IMR-90 (cell line): Measurements from ENCODE around the gene L3MBTL3. TPM values are rescaled to one million over a fixed set of nuclear protein-coding genes. Genes with fewer than 3 reads are reported as not detected.

Source experiments
- ATAC-seq: fragments of 200-7000 bp; cut with Tn5 transposase; 2 replicates; pipeline ENCODE4 v1.9.1; 2020; ENCODE audit warnings: low read depth, mild to moderate bottlenecking, moderate library complexity
- BruUV-seq: library from RNA; stranded (reverse); fragments of 400-500 nt; replicated peaks from 2 replicates; lab custom pipeline; 2021; lab: Mats Ljungman, UMichigan
- CTCF ChIA-PET: fragments of 300-600 bp; formaldehyde crosslinking; extraction: SDS; loops from one replicate; lab custom pipeline; 2021; ENCODE audit warnings: antibody characterized with exemption; lab: Yijun Ruan, JAX
- POLR2A ChIA-PET: fragments of 300-600 bp; sonication (Branson Sonifier 250); formaldehyde crosslinking; loops from one replicate; lab custom pipeline; 2022; ENCODE audit warnings: antibody characterized with exemption; ENCODE audit not compliant: unreplicated experiment; lab: Charles Lee
- DNase-seq: peaks from one replicate; pipeline ENCODE4 v3.0.0; 2013
- H2AFZ ChIP-seq: replicated peaks from 2 replicates; pipeline ENCODE3; 2013; ENCODE audit warnings: low read length, mild to moderate bottlenecking; ENCODE audit not compliant: poor library complexity
- H2AK5ac ChIP-seq: 2 replicates; pipeline ENCODE4 v1.6.1; 2013; ENCODE audit warnings: low read depth, low read length, inconsistent platforms
- H2AK9ac ChIP-seq: replicated peaks from 2 replicates; pipeline ENCODE3; 2013; ENCODE audit warnings: mild to moderate bottlenecking, low read depth, low read length, moderate library complexity; ENCODE audit not compliant: poor library complexity
- H2BK120ac ChIP-seq: 2 replicates; pipeline ENCODE4 v1.6.1; 2013; ENCODE audit warnings: low read depth, low read length, inconsistent platforms
- H2BK15ac ChIP-seq: 3 replicates; pipeline ENCODE4 v1.6.1; 2013; ENCODE audit warnings: low read depth, low read length, inconsistent platforms
- H2BK20ac ChIP-seq: 2 replicates; pipeline ENCODE4 v1.6.1; 2013; ENCODE audit warnings: low read depth, mild to moderate bottlenecking, inconsistent platforms, low read length, moderate library complexity
- H2BK5ac ChIP-seq: 2 replicates; pipeline ENCODE4 v1.6.1; 2013; ENCODE audit warnings: mild to moderate bottlenecking, low read depth, low read length, inconsistent platforms; ENCODE audit not compliant: poor library complexity, severe bottlenecking
- H3K14ac ChIP-seq: replicated peaks from 2 replicates; pipeline ENCODE4 v1.6.1; 2013; ENCODE audit warnings: low read depth, low read length, inconsistent platforms
- H3K18ac ChIP-seq: 2 replicates; pipeline ENCODE4 v1.6.1; 2013; ENCODE audit warnings: low read depth, low read length, control low read depth
- H3K23ac ChIP-seq: 2 replicates; pipeline ENCODE4 v1.6.1; 2013; ENCODE audit warnings: low read depth, low read length, inconsistent platforms
- H3K27ac ChIP-seq: 2 replicates; pipeline ENCODE4 v1.5.1; 2013; ENCODE audit warnings: mild to moderate bottlenecking, control low read depth, low read length; ENCODE audit not compliant: insufficient read depth
- H3K27me3 ChIP-seq: 2 replicates; pipeline ENCODE4 v1.6.1; 2013; ENCODE audit warnings: low read length; ENCODE audit not compliant: control insufficient read depth, insufficient read depth
- H3K36me3 ChIP-seq: 2 replicates; pipeline ENCODE4 v1.6.1; 2013; ENCODE audit warnings: low read length, mixed read lengths; ENCODE audit not compliant: control insufficient read depth, insufficient read depth
- H3K4ac ChIP-seq: 2 replicates; pipeline ENCODE4 v1.6.1; 2013; ENCODE audit warnings: low read depth, low read length, inconsistent platforms
- H3K4me1 ChIP-seq: 2 replicates; pipeline ENCODE4 v1.6.1; 2013; ENCODE audit warnings: low read length, mixed read lengths; ENCODE audit not compliant: control insufficient read depth, insufficient read depth
- H3K4me2 ChIP-seq: 2 replicates; pipeline ENCODE4 v1.6.1; 2013; ENCODE audit warnings: low read depth, mild to moderate bottlenecking, control low read depth, low read length, moderate library complexity
- H3K4me3 ChIP-seq: 2 replicates; pipeline ENCODE4 v1.5.1; 2013; ENCODE audit warnings: low read depth, mild to moderate bottlenecking, control low read depth, low read length, moderate library complexity; ENCODE audit not compliant: insufficient read depth
- H3K56ac ChIP-seq: 2 replicates; pipeline ENCODE4 v1.6.1; 2013; ENCODE audit warnings: low read length, inconsistent platforms; ENCODE audit not compliant: insufficient read depth; ENCODE audit errors: extremely low read depth
- H3K79me1 ChIP-seq, 2 experiments: 2 replicates each; pipeline ENCODE4 v1.6.1; 2013; ENCODE audit warnings: low read length in 2 of 2, inconsistent platforms in 1 of 2, low read depth in 1 of 2
- H3K9ac ChIP-seq: 2 replicates; pipeline ENCODE4 v1.6.1; 2013; ENCODE audit warnings: low read depth, low read length, control low read depth
- H3K9me1 ChIP-seq: 2 replicates; pipeline ENCODE4 v1.6.1; 2013; ENCODE audit warnings: low read length, inconsistent platforms; ENCODE audit not compliant: insufficient read depth
- H3K9me3 ChIP-seq: 2 replicates; pipeline ENCODE4 v1.6.1; 2013; ENCODE audit warnings: low read length; ENCODE audit not compliant: control insufficient read depth, insufficient read depth
- H4K20me1 ChIP-seq: 2 replicates; pipeline ENCODE4 v1.6.1; 2013; ENCODE audit warnings: low read length, inconsistent platforms; ENCODE audit not compliant: insufficient read depth
- H4K5ac ChIP-seq: 2 replicates; pipeline ENCODE4 v1.6.1; 2013; ENCODE audit warnings: mild to moderate bottlenecking, low read depth, low read length, control low read depth
- H4K8ac ChIP-seq, 2 experiments: 2 replicates each; pipeline ENCODE4 v1.6.1; 2013; ENCODE audit warnings: low read depth in 2 of 2, low read length in 2 of 2, control low read depth in 1 of 2, inconsistent platforms in 1 of 2
- H4K91ac ChIP-seq: 2 replicates; pipeline ENCODE4 v1.6.1; 2013; ENCODE audit warnings: low read depth, low read length, inconsistent platforms; ENCODE audit not compliant: insufficient read depth
- BHLHE40 ChIP-seq: fragments of 150-350 bp; IDR thresholded peaks from 2 replicates; pipeline ENCODE4 v1.6.1; 2016; ENCODE audit warnings: mild to moderate bottlenecking, low read depth, low read length
- CEBPB ChIP-seq: IDR thresholded peaks from 2 replicates; pipeline ENCODE4 v1.6.1; 2012; ENCODE audit warnings: low read depth, low read length, improper control_type of control experiment
- CHD1 ChIP-seq: IDR thresholded peaks from 2 replicates; pipeline ENCODE4 v1.6.1; 2012; ENCODE audit warnings: low read depth, low read length, improper control_type of control experiment
- CTCF ChIP-seq: conservative IDR thresholded peaks from 2 replicates; pipeline ENCODE4 v1.5.1; 2012; ENCODE audit warnings: mild to moderate bottlenecking, low read depth, low read length, improper control_type of control experiment
- ELK1 ChIP-seq: fragments of 150-350 bp; IDR thresholded peaks from 2 replicates; pipeline ENCODE4 v1.6.1; 2016; ENCODE audit warnings: low read depth, mild to moderate bottlenecking, low read length, moderate library complexity, borderline replicate concordance
- FOS ChIP-seq: fragments of 150-350 bp; IDR thresholded peaks from 2 replicates; pipeline ENCODE4 v1.6.1; 2016; ENCODE audit warnings: low read depth, low read length
- MAFK ChIP-seq: IDR thresholded peaks from 2 replicates; pipeline ENCODE4 v1.6.1; 2012; ENCODE audit warnings: low read depth, low read length, improper control_type of control experiment
- MAZ ChIP-seq: IDR thresholded peaks from 2 replicates; pipeline ENCODE4 v1.6.1; 2012; ENCODE audit warnings: low read depth, mild to moderate bottlenecking, low read length, improper control_type of control experiment, moderate library complexity, borderline replicate concordance
- MXI1 ChIP-seq: IDR thresholded peaks from 2 replicates; pipeline ENCODE4 v1.6.1; 2012; ENCODE audit warnings: low read depth, mild to moderate bottlenecking, low read length, moderate library complexity, borderline replicate concordance
- NFE2L2 ChIP-seq: fragments of 150-350 bp; IDR thresholded peaks from 2 replicates; pipeline ENCODE4 v1.6.1; 2016; ENCODE audit warnings: low read depth, mild to moderate bottlenecking, low read length
- POLR2A ChIP-seq: IDR thresholded peaks from 2 replicates; pipeline ENCODE4 v1.6.1; 2012; ENCODE audit warnings: mild to moderate bottlenecking, low read depth, low read length
- RAD21 ChIP-seq: IDR thresholded peaks from 2 replicates; pipeline ENCODE4 v1.6.1; 2012; ENCODE audit warnings: low read length, improper control_type of control experiment
- RCOR1 ChIP-seq: IDR thresholded peaks from 2 replicates; pipeline ENCODE4 v1.6.1; 2012; ENCODE audit warnings: mild to moderate bottlenecking, low read length, improper control_type of control experiment; ENCODE audit not compliant: insufficient replicate concordance
- RFX5 ChIP-seq: IDR thresholded peaks from 2 replicates; pipeline ENCODE4 v1.8.0; 2012; ENCODE audit warnings: low read depth, mild to moderate bottlenecking, low read length, moderate library complexity
- SMC3 ChIP-seq: fragments of 150-350 bp; IDR thresholded peaks from 2 replicates; pipeline ENCODE4 v1.6.1; 2016; ENCODE audit warnings: low read depth, mild to moderate bottlenecking, antibody characterized with exemption, low read length, moderate library complexity
- USF2 ChIP-seq: fragments of 150-350 bp; IDR thresholded peaks from 2 replicates; pipeline ENCODE4 v1.6.1; 2017; ENCODE audit warnings: mild to moderate bottlenecking, antibody characterized with exemption, low read length, low read depth
- WGBS, 2 experiments: methylation state at CpG; one replicate each; pipeline versions ENCODE4 v1.1.5 to v1.1.7; 2013; ENCODE audit warnings: missing lambda C conversion rate in 2 of 2; ENCODE audit not compliant: insufficient read length in 1 of 2; ENCODE audit errors: extremely low coverage in 2 of 2; 5-methylcytosine and 5-hydroxymethylcytosine counted together
- dilution Hi-C: fragments of 300-500 bp; cut with HindIII; formaldehyde crosslinking; loops from one replicate; pipeline ENCODE4 v1.14.3; 2018; ENCODE audit warnings: low sequenced_read_pairs; ENCODE audit not compliant: unreplicated experiment
- in situ Hi-C: fragments of 300-500 bp; cut with MboI; formaldehyde crosslinking; loops from 3 replicates; pipeline ENCODE4 v1.14.3; 2019; ENCODE audit warnings: low sequenced_read_pairs, inconsistent platforms, mixed read lengths
- intact Hi-C: fragments of 100-400 bp; cut with micrococcal nuclease; formaldehyde crosslinking; loops from 2 replicates; pipeline ENCODE4 v1.10.0; 2022
- polyA plus RNA-seq, 3 experiments: library from polyadenylated mRNA; depleted of rRNA; stranded (reverse); fragments of >200 nt; gene quantifications; 2 replicates each; pipeline ENCODE4 v1.2.3, GENCODE V29; 2012; ENCODE audit warnings: low replicate concordance in 1 of 3
- total RNA-seq: library from RNA; depleted of rRNA; stranded (reverse); fragments of >200 nt; gene quantifications from 2 replicates; pipeline ENCODE4 v1.2.3, GENCODE V29; 2012

The L3MBTL3 gene
- total and polyA plus RNA-seq, 2 of the 4 experiments (the other 2 are of a cell fraction) = 7.2 to 10.9 TPM

GRCh38 chr6:129976110-129976509, 42.3 kb upstream of the L3MBTL3 start:
- no peak overlapping the region for H3K18ac ChIP-seq
- H2AK9ac ChIP-seq = no peak overlapping the region
- H2BK20ac ChIP-seq = no peak overlapping the region
- no peak overlapping the region for H3K4me2 ChIP-seq
- intact Hi-C loops (no loop called here), dilution Hi-C loops (no loop called here), in situ Hi-C loops (no loop called here)
- no CpG with 5 or more reads among the region's 4 CpGs for WGBS, 2 experiments
- ChIA-PET POLR2A (no interaction called here), CTCF (no interaction called here)
- H3K27me3 ChIP-seq = no peaks in the 10 kb centered on the region
- H3K79me1 ChIP-seq = no peaks in the 10 kb centered on the region
- H3K9me1 ChIP-seq = no peaks in the 10 kb centered on the region
- no peak overlapping the region for H3K14ac ChIP-seq
- no peak overlapping the region; the same call in 1 of the 2 replicates for H3K23ac ChIP-seq
- H2BK15ac ChIP-seq = no peak overlapping the region
- H2AFZ ChIP-seq = no peak overlapping the region
- ATAC-seq (no peak), DNase-seq (no peak)
- H3K9me3 ChIP-seq = peaks cover 15% of the 10 kb centered on the region
- TF ChIP-seq CTCF = no peak
- no peak for TF ChIP-seq MXI1
- no peak for TF ChIP-seq CHD1
- no peak for TF ChIP-seq ELK1
- no peak for TF ChIP-seq USF2
- TF ChIP-seq MAZ = no peak
- TF ChIP-seq BHLHE40 = no peak
- no peak for TF ChIP-seq POLR2A
- no peak for TF ChIP-seq RFX5
- no peak for TF ChIP-seq RCOR1
- TF ChIP-seq MAFK = no peak
- TF ChIP-seq CEBPB = no peak
- no peak for TF ChIP-seq RAD21
- TF ChIP-seq FOS = no peak
- TF ChIP-seq NFE2L2 = no peak
- TF ChIP-seq SMC3 = no peak
- no peaks in the 10 kb centered on the region for H3K36me3 ChIP-seq
- H3K9ac ChIP-seq = no peak overlapping the region
- no peaks in the 10 kb centered on the region for H3K4me1 ChIP-seq
- H4K8ac ChIP-seq = no peak overlapping the region
- no peak overlapping the region for H3K27ac ChIP-seq
- no peak overlapping the region for H3K4me3 ChIP-seq
- H4K91ac ChIP-seq = no peak overlapping the region
- H4K5ac ChIP-seq = no peak overlapping the region
- no peaks in the 10 kb centered on the region for H4K20me1 ChIP-seq
- BruUV-seq = no TSS peak
- H3K4ac ChIP-seq = no peak overlapping the region
- no peak overlapping the region for H2AK5ac ChIP-seq
- H2BK5ac ChIP-seq = no peak overlapping the region
- H2BK120ac ChIP-seq = no peak overlapping the region
- H3K56ac ChIP-seq = no peak overlapping the region
